ENCODE data around the gene CNTN4. TPM values are rescaled to one million over a fixed set of nuclear protein-coding genes. Genes with fewer than 3 reads are reported as not detected.

The CNTN4 gene
- total RNA-seq, 4 donors from 2014 or later, result 5.8 to 15.5 (median 9.0) TPM

DNA sequence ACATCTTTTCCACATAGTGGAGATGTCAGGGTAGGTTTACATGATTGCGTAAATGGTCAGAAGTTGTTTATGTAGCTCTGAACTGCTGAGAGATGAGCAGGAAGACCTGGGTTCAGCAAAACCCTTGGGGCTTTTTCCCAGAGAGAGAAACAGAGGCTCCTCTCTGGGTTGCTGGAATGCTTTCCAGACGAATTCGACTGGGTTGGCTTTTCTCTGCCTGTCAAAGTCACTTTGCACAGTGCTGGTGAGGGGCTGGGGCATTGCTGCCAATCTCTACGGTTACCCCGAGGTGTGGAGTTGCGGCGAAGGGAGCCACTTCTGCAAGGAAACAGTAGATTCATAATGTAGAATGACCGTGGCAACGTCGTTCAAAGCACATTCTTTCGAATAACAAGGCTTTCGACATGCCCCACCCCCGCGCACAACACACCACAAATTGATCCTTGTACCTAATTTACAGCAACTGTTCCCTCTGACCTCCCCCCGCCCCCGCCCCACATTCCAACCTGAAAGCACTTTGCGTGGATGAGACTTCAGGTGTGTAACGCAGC lies 950 bp upstream of the CNTN4 start:
- no peak for TF ChIP-seq POLR2A (IDR thresholded peaks at IDR 0.05)
- no peak for TF ChIP-seq EP300 (IDR thresholded peaks at IDR 0.05)
- no peak for TF ChIP-seq POLR2AphosphoS5 (IDR thresholded peaks at IDR 0.05)
- TF ChIP-seq, protein P1, sequence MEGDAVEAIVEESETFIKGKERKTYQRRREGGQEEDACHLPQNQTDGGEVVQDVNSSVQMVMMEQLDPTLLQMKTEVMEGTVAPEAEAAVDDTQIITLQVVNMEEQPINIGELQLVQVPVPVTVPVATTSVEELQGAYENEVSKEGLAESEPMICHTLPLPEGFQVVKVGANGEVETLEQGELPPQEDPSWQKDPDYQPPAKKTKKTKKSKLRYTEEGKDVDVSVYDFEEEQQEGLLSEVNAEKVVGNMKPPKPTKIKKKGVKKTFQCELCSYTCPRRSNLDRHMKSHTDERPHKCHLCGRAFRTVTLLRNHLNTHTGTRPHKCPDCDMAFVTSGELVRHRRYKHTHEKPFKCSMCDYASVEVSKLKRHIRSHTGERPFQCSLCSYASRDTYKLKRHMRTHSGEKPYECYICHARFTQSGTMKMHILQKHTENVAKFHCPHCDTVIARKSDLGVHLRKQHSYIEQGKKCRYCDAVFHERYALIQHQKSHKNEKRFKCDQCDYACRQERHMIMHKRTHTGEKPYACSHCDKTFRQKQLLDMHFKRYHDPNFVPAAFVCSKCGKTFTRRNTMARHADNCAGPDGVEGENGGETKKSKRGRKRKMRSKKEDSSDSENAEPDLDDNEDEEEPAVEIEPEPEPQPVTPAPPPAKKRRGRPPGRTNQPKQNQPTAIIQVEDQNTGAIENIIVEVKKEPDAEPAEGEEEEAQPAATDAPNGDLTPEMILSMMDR (IDR thresholded peaks at IDR 0.05), result no peak
- no peaks in the 10 kb centered on the region for H3K9me3 ChIP-seq
- H3K4me3 ChIP-seq, result peak overlapping the region; percentile 25 to 62
- no peaks in the 10 kb centered on the region for H3K36me3 ChIP-seq
- no peak for ATAC-seq
- peak overlapping the region in 1 of 4 donors; percentile 78 for H3K27ac ChIP-seq
- 5 to 6% methylated on average over 3 to 14 of the region's 18 CpGs for WGBS, 2 donors (ENCODE audit: low coverage in 1 of 2)
- H3K4me1 ChIP-seq, result peaks cover 0 to 23% (median 0%) of the 10 kb centered on the region in 3 donors
- H3K27me3 ChIP-seq, result peaks cover 78% of the 10 kb centered on the region

DNA sequence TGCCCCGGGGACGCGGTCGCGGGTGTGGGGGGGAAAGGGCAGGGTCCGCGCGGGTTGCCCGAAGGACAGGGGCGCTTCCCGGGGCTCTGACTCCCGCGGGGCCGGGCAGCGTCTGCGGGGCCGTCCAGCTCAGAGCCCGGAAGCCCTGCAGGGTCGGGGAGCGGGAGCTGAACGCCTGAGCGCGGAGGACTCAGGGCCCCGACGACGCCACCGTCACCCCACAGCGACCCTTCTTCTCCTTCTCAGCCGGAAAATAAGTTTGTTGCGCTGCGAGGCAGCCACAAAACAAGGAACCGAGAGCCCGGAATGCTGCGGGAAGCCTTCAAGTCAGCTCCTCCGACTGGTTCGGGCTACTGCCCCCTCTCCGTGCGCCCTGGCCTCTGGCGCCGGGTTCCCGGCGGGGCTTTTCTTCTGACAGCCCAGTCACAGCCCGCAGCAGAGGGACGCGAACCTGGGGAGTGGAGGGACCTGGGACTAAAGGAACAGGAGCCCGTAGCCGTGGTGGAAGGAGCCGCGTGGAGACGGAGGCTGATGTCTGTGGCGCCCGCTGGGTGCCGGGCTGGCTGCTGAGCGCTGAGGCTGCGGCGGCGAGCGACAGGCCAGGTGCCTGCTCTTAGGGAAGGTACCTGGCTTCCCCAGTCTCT lies 484 bp downstream of the CNTN4 start:
- peak; percentile 48 for ATAC-seq
- peak overlapping the region in 3 of 4 donors; percentile 58 to 78 (median 74) for H3K27ac ChIP-seq
- no peak for TF ChIP-seq POLR2AphosphoS5 (IDR thresholded peaks at IDR 0.05)
- no peak for TF ChIP-seq EP300 (IDR thresholded peaks at IDR 0.05)
- TF ChIP-seq, protein P1 (IDR thresholded peaks at IDR 0.05), result no peak
- no peak for TF ChIP-seq POLR2A (IDR thresholded peaks at IDR 0.05)
- peaks cover 77% of the 10 kb centered on the region for H3K27me3 ChIP-seq
- peak overlapping the region; percentile 25 to 62 for H3K4me3 ChIP-seq
- no peaks in the 10 kb centered on the region for H3K36me3 ChIP-seq
- no peaks in the 10 kb centered on the region for H3K9me3 ChIP-seq
- peaks cover 0 to 23% (median 0%) of the 10 kb centered on the region in 3 donors for H3K4me1 ChIP-seq
- WGBS, 2 donors (ENCODE audit: low coverage in 1 of 2), result 0% methylated on average over 9 of the region's 58 CpGs; no CpG with 5 or more reads in 1 of the 2 donors

DNA sequence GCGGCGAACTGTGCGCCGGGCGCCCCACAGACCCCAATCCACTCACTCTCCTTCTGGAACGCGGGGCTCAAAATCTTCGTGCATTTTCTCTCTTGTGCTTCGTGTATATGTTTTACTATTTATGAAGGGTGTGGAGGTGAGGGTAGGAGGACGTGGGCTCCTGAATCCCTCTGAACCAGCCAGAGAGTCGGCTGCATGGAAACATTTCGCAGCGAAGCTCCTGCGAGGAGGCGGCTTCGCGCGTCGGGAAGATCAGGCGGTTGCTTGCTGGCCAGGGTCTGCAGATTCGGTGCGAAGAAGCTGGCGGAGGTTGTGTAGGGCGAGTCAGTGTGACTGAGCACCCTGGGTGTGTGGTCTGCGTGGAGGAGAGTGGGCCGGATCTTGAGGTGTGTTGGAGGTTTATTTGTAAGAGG lies 1.1 kb downstream of the CNTN4 start:
- peaks cover 76% of the 10 kb centered on the region for H3K27me3 ChIP-seq
- H3K36me3 ChIP-seq, result no peaks in the 10 kb centered on the region
- peak overlapping the region in 2 of 4 donors; percentile 58 to 78 for H3K27ac ChIP-seq
- H3K4me3 ChIP-seq, result peak overlapping the region; percentile 25 to 62
- ATAC-seq, result no peak
- WGBS, 2 donors (ENCODE audit: low coverage in 1 of 2), result 3 to 8% methylated on average over 7 to 12 of the region's 26 CpGs
- peaks cover 0 to 23% (median 0%) of the 10 kb centered on the region in 3 donors for H3K4me1 ChIP-seq
- no peaks in the 10 kb centered on the region for H3K9me3 ChIP-seq
- TF ChIP-seq EP300 (IDR thresholded peaks at IDR 0.05) (no peak), POLR2A (IDR thresholded peaks at IDR 0.05) (no peak)
- TF ChIP-seq, protein P1 (IDR thresholded peaks at IDR 0.05), result no peak

DNA sequence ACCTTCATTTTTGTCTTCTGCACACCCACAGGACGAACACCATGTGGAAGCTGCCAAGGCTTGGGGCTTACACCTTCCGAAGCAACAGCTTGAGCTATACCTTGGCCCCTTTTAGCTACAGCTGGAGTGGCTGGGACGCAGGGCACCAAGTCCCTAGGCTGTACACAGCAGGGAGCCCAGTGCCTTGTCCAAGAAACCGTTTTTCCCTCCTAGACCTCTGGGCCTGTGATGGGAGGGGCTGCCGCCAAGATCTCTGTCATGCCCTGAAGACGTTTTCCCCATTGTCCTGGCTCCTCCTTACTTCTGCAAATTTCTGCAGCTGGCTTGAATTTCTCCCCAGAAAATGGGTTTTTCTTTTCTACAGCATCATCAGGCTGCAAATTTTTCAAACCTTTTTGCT lies 7.8 kb downstream of the CNTN4 start:
- TF ChIP-seq, protein P1 (IDR thresholded peaks at IDR 0.05), result no peak
- TF ChIP-seq POLR2A (IDR thresholded peaks at IDR 0.05), result no peak
- TF ChIP-seq POLR2AphosphoS5 (IDR thresholded peaks at IDR 0.05), result no peak
- TF ChIP-seq EP300 (IDR thresholded peaks at IDR 0.05), result no peak
- ATAC-seq, result no peak
- H3K36me3 ChIP-seq, result no peaks in the 10 kb centered on the region

More for the DNA sequence above, 7.8 kb downstream of the CNTN4 start:
- Histone ChIP-seq H3K27ac (no peak overlapping the region), H3K27me3 (peaks cover 14% of the 10 kb centered on the region), H3K4me1 (no peaks in the 10 kb centered on the region), H3K4me3 (no peak overlapping the region), H3K9me3 (no peaks in the 10 kb centered on the region)
- 78 to 82% methylated on average over 4 to 6 of the region's 6 CpGs for WGBS, 2 donors (ENCODE audit: low coverage in 1 of 2)

Data from gastroesophageal sphincter (tissue), 4 donors.